PC-9 (cell line): ENCODE results near the gene TBXT. TPM values are rescaled to one million over a fixed set of nuclear protein-coding genes. Genes with fewer than 3 reads are reported as not detected.
"Not testable (repeated sequence)": the region's sequence is repeated elsewhere in the genome, so short reads cannot be mapped to it uniquely, and the experiment has no call there.

ENCODE experiments used
- BruUV-seq: library from RNA; stranded (reverse); fragments of 400-500 nt; replicated peaks from 2 replicates; lab custom pipeline; 2021; lab: Mats Ljungman, UMichigan
- CTCF ChIA-PET: fragments of 300-600 bp; sonication (Branson Sonifier 250); formaldehyde crosslinking; loops from one replicate; lab custom pipeline; 2022; ENCODE audit warnings: antibody characterized with exemption; lab: Charles Lee
- POLR2A ChIA-PET: fragments of 300-600 bp; sonication (Branson Sonifier 250); formaldehyde crosslinking; loops from one replicate; lab custom pipeline; 2022; ENCODE audit warnings: antibody characterized with exemption; ENCODE audit not compliant: unreplicated experiment; lab: Charles Lee
- DNase-seq, 2 experiments: peaks; one replicate each; pipeline versions ENCODE4 v3.0.0 to v3.0.0-alpha.2; 2015 to 2022; ENCODE audit warnings: mixed read lengths in 1 of 2
- H2AFZ ChIP-seq: fragments of 200-600 bp; sonication (generic); 2 replicates; pipeline ENCODE4 v1.8.1; 2017; ENCODE audit warnings: antibody characterized with exemption
- H3F3A ChIP-seq: fragments of 200-600 bp; sonication (generic); 2 replicates; pipeline ENCODE4 v1.8.1; 2017; ENCODE audit warnings: antibody characterized with exemption, mild to moderate bottlenecking, low read depth; ENCODE audit not compliant: insufficient read depth
- H3K27ac ChIP-seq: fragments of 200-600 bp; sonication (generic); 2 replicates; pipeline ENCODE4 v1.6.1; 2016; ENCODE audit warnings: mixed run types
- H3K27me3 ChIP-seq: fragments of 200-600 bp; sonication (generic); 2 replicates; pipeline ENCODE4 v1.6.1; 2016; ENCODE audit warnings: low read depth, mixed run types; ENCODE audit not compliant: insufficient read depth
- H3K36me3 ChIP-seq: fragments of 200-600 bp; sonication (generic); 2 replicates; pipeline ENCODE4 v1.6.1; 2016; ENCODE audit warnings: low read depth, mixed run types
- H3K4me1 ChIP-seq: fragments of 200-600 bp; sonication (generic); replicated peaks from 2 replicates; pipeline ENCODE4 v1.6.1; 2016; ENCODE audit warnings: mixed run types; ENCODE audit not compliant: insufficient read depth
- H3K4me2 ChIP-seq: fragments of 200-600 bp; sonication (generic); 2 replicates; pipeline ENCODE4 v1.6.1; 2017; ENCODE audit warnings: mixed run types
- H3K4me3 ChIP-seq: fragments of 200-600 bp; sonication (generic); 2 replicates; pipeline ENCODE4 v1.6.1; 2016; ENCODE audit warnings: mixed run types
- H3K79me2 ChIP-seq: fragments of 200-600 bp; sonication (generic); 2 replicates; pipeline ENCODE4 v1.6.1; 2017; ENCODE audit warnings: low read depth, mixed run types
- H3K9me2 ChIP-seq: fragments of 200-600 bp; sonication (generic); 2 replicates; pipeline ENCODE4 v1.8.1; 2017; ENCODE audit warnings: mild to moderate bottlenecking; ENCODE audit not compliant: insufficient read depth
- H3K9me3 ChIP-seq: fragments of 200-600 bp; sonication (generic); 2 replicates; pipeline ENCODE4 v1.8.1; 2016; ENCODE audit warnings: low read depth; ENCODE audit not compliant: insufficient read depth
- H4K20me1 ChIP-seq: fragments of 200-600 bp; sonication (generic); 2 replicates; pipeline ENCODE4 v1.8.1; 2017; ENCODE audit not compliant: insufficient read depth
- CTCF ChIP-seq: fragments of 200-600 bp; sonication (generic); conservative IDR thresholded peaks from 2 replicates; pipeline ENCODE4 v1.6.1; 2017; ENCODE audit warnings: mixed run types, antibody characterized with exemption, mild to moderate bottlenecking, moderate library complexity
- EZH2 ChIP-seq: fragments of 200-600 bp; sonication (generic); IDR thresholded peaks from 2 replicates; pipeline ENCODE4 v1.8.0; 2017; ENCODE audit warnings: antibody characterized with exemption, low read depth
- intact Hi-C: fragments of 100-400 bp; cut with micrococcal nuclease; formaldehyde crosslinking; loops from one replicate; pipeline ENCODE4 v1.10.0; 2022; ENCODE audit not compliant: unreplicated experiment
- total RNA-seq: library from RNA; stranded (reverse); gene quantifications from 2 replicates; pipeline ENCODE4 v1.2.3, GENCODE V29; 2021

The TBXT gene
- total RNA-seq, 1 experiment from 2014 or later = not detected

GRCh38 chr6:166145751-166146150 lies 21.9 kb downstream of the TBXT start:
- ChIA-PET CTCF (no interaction called here), POLR2A (no interaction called here)
- no peak for DNase-seq
- no peaks in the 10 kb centered on the region for H3F3A ChIP-seq
- H3K4me2 ChIP-seq = no peak overlapping the region
- no peaks in the 10 kb centered on the region; the same call in 1 of the 2 replicates for H4K20me1 ChIP-seq
- H3K4me1 ChIP-seq = no peaks in the 10 kb centered on the region
- H3K27ac ChIP-seq = no peak overlapping the region
- no peaks in the 10 kb centered on the region for H3K36me3 ChIP-seq
- H2AFZ ChIP-seq = no peak overlapping the region
- H3K4me3 ChIP-seq = no peak overlapping the region
- H3K9me3 ChIP-seq = no peaks in the 10 kb centered on the region; the same call in 1 of the 2 replicates
- no peaks in the 10 kb centered on the region for H3K9me2 ChIP-seq
- no peaks in the 10 kb centered on the region for H3K79me2 ChIP-seq
- BruUV-seq = no TSS peak
- H3K27me3 ChIP-seq = peaks cover 47% of the 10 kb centered on the region
- intact Hi-C loops = no loop called here
- TF ChIP-seq EZH2 = no peak
- no peak for TF ChIP-seq CTCF

GRCh38 chr6:166143011-166143410 lies 24.6 kb downstream of the TBXT start:
- ChIA-PET CTCF (no interaction called here), POLR2A (no interaction called here)
- H3K4me1 ChIP-seq = no peaks in the 10 kb centered on the region
- H3K36me3 ChIP-seq = no peaks in the 10 kb centered on the region
- no peak overlapping the region for H3K4me2 ChIP-seq
- TF ChIP-seq EZH2 (no peak), CTCF (no peak)
- H2AFZ ChIP-seq = no peak overlapping the region
- no TSS peak for BruUV-seq
- intact Hi-C loops = no loop called here
- H3K79me2 ChIP-seq = no peaks in the 10 kb centered on the region
- DNase-seq = no peak
- H3K9me2 ChIP-seq = no peaks in the 10 kb centered on the region
- H3K4me3 ChIP-seq = no peak overlapping the region
- H3K27ac ChIP-seq = no peak overlapping the region
- H4K20me1 ChIP-seq = no peaks in the 10 kb centered on the region; the same call in 1 of the 2 replicates
- no peaks in the 10 kb centered on the region for H3F3A ChIP-seq
- peaks cover 39% of the 10 kb centered on the region for H3K27me3 ChIP-seq
- no peaks in the 10 kb centered on the region for H3K9me3 ChIP-seq

GRCh38 chr6:166127624-166128472 lies 39.8 kb downstream of the TBXT start:
- no peak overlapping the region for H2AFZ ChIP-seq
- TF ChIP-seq EZH2 = no peak
- TF ChIP-seq CTCF = no peak
- no peaks in the 10 kb centered on the region for H3K9me3 ChIP-seq
- intact Hi-C loops = no loop called here
- ChIA-PET POLR2A (no interaction called here), CTCF (no interaction called here)
- no peaks in the 10 kb centered on the region for H3K4me1 ChIP-seq
- no peaks in the 10 kb centered on the region for H4K20me1 ChIP-seq
- H3F3A ChIP-seq = no peaks in the 10 kb centered on the region
- no peak overlapping the region for H3K4me2 ChIP-seq
- no peak for DNase-seq
- no peak overlapping the region for H3K27ac ChIP-seq
- H3K79me2 ChIP-seq = no peaks in the 10 kb centered on the region
- no peaks in the 10 kb centered on the region for H3K36me3 ChIP-seq
- BruUV-seq = no TSS peak
- peaks cover 56% of the 10 kb centered on the region for H3K27me3 ChIP-seq
- no peaks in the 10 kb centered on the region for H3K9me2 ChIP-seq
- H3K4me3 ChIP-seq = no peak overlapping the region

GRCh38 chr6:166123115-166123514 lies 44.5 kb downstream of the TBXT start:
- intact Hi-C loops, CTCF ChIA-PET, H3K4me2 ChIP-seq: not testable (repeated sequence)

More at GRCh38 chr6:166123115-166123514, 44.5 kb downstream of the TBXT start:
- H3K4me1 ChIP-seq, H3K36me3 ChIP-seq, H3F3A ChIP-seq, H3K4me3 ChIP-seq, H4K20me1 ChIP-seq, POLR2A ChIA-PET, H3K9me2 ChIP-seq, BruUV-seq, H2AFZ ChIP-seq, H3K9me3 ChIP-seq, DNase-seq, H3K27ac ChIP-seq, H3K79me2 ChIP-seq: not testable (repeated sequence)
- peaks cover 56% of the 10 kb centered on the region for H3K27me3 ChIP-seq
